DMS53 treated with DMSO at 0.1 percent for 48 hours (cell line): ENCODE measurements around the gene PTCSC3.

ENCODE experiments used
- DNase-seq: peaks from one replicate; lab custom pipeline; 2025; ENCODE audit not compliant: unreplicated experiment; lab: John Stamatoyannopoulos, UW

PTCSC3 gene

DNA sequence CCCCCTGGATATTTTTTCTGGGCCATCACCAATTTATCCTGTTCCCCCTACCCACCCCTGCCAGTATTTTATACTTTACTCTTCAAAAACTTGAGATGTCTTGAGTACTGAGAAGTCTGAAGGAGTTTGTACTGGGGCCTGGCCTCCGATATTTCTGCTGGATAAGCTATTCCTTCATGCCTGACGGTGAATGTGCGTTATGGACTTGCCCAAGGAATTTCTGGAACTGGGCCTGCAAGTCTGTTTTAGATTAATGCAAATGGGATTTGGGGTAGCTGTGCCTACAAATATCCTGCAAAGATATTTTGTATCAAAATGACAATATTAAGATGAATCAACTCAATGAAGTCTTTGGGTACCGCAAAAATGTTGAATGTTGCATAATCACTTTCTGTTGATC, at the start of gene PTCSC3:
Gene PTCSC3 (minus strand): TSS at position 199 of the 400 bp plus-strand sequence.
- no peak for DNase-seq

- no peak for DNase-seq
Observed at GRCh38 chr14:36226164-36226563, 49.6 kb upstream of the PTCSC3 start.

- DNase-seq: no peak
Observed at GRCh38 chr14:36224176-36224575, 47.7 kb upstream of the PTCSC3 start.

DNA sequence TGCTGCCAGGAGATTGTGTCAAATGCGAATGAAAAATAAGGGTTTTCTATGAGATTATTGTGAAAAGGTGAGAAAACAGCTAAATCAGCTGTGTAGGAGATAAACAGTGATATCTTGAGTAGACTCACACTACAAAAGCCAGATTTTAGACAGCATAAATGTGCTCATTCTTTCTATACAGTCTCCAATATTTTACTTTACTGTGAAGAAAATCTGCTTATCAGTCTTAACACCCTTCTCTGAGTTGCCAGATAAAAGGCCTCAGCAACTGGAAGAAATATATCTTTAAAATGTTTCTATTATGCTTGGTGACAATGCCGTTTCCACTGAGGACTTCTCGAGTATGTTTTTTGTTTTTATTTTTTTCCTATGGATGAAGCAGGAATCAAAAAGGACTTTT, 47.0 kb upstream of the PTCSC3 start:
- no peak for DNase-seq

DNA sequence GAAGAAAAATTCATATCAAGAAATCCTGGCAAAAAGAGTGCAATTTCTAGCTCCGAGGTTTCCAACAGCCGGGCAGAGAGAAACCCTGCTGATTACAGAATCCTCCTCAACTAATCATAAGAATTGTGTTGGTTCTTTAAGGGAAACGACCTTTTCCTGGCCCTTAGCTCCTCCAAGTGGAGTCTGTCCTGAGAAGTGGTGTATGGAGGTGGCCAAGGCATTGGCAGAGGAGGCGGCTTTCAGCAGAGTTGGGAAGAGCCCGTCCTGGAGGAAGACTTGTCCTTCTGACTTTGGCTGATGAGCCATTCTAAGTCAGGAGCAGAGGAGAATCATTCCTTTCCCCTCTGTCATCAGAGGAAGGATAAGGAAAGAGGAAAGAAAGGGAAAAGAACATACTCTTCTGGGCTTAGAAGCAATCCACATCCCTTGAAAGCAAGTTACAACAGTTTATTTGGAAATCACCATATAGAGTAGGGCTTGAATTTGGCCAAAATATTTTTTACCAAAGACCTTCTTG, 46.5 kb upstream of the PTCSC3 start:
- DNase-seq: no peak

GRCh38 chr14:36222337-36222736, 45.8 kb upstream of the PTCSC3 start:
- no peak for DNase-seq

GRCh38 chr14:36221112-36221511, 44.6 kb upstream of the PTCSC3 start:
- DNase-seq: peak; percentile 14

GRCh38 chr14:36217732-36218131, 41.2 kb upstream of the PTCSC3 start:
- DNase-seq: peak; percentile 25

GRCh38 chr14:36217027-36217426, 40.5 kb upstream of the PTCSC3 start:
- DNase-seq: no peak

DNA sequence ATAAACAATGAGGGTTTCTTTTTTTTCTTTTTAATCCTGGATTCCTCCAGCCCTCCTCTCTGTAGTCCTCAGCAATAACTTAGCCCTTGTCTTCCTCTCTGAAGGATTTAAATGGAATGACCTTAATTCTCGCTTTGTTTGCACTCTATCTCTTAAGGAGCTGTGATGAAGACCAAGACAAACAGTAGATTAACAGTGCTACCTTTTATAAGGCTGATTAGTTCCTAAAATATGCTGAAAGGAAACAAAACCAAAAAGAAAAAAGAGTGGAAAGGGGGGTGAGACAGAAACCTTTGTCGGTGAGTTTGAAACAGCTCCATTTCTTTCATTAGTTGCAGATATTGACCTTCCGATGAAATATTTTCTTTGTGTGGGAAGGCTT, 38.7 kb upstream of the PTCSC3 start:
- DNase-seq: peak; percentile 24

- peak; percentile 16 for DNase-seq
Observed at GRCh38 chr14:36214476-36215216, 38.1 kb upstream of the PTCSC3 start.

DNA sequence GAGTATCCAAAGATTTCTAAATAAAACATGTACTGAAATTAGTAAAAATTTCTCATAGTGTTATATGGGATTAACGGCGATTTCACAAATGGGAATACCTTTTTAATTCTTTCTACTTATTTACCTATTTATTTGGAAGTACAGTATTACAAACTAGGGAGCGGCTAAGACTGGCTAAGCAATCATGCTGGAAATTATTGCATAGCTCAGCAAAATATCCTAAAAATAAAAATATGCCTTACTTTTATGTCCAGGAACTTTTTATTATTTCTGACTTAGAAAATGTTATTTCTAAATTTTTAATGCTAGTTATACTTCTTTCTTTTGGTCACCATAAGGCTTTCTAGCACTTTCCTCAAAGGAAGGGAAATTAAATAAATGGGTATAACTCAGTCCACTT, 36.5 kb upstream of the PTCSC3 start:
- no peak for DNase-seq

- DNase-seq: no peak
Observed at GRCh38 chr14:36212577-36212976, 36.1 kb upstream of the PTCSC3 start.

DNA sequence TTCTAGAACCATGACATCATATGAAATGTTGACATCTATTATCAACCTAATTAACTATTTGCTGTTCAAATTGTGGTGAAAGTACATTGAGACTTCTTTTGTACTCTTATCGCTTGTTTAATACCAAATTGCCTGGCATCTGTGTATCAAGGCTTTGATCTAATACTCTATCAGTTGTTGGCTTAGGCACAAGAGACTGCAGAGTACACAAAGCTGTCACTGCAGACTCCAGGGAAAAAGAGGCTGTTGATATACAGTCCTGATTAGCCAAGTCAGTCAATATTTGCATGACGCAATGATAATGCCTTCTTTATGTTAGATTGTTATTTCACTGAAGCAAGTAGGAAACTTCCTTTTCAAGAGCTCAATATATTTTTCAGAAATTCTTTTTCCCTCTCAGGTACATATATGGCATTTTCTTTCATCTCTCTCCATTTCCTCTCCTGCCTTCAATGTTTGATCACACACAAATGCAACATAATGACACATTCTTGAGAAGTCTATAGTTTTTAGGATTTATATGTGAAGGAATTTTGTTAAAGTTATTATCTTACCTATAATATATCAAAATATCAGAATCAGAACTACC, 32.3 kb upstream of the PTCSC3 start:
- peak; percentile 97 for DNase-seq

GRCh38 chr14:36207500-36207899, 31.0 kb upstream of the PTCSC3 start:
- peak; percentile 64 for DNase-seq

DNA sequence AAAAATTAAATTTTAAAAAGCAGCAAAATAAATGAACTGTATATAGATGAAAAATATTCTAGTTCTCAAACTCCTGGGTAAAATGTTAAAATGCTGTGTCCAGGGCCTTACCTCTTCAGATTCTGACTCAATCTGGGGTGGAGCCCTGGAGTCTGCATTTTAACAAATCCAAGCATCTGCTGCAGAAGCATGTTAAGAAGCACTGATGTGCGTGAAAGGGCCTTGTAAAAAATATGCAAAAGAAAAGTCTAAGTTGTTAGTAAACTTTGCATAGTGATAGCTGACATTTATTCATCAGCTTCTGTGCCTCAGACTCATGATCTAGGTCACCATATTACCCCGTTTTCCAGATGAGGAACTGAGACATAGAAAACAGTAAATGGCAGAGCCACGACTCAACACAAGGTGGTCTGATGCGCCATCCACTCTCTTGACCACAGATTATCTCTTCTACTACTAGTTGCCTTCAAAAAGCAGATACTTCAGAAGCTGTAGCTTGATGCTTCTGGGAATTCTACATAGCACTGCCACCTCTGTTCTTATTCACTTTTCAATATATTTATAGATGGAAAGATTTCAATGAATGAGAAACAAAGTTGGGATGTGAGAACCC, 28.0 kb upstream of the PTCSC3 start:
- DNase-seq: no peak

GRCh38 chr14:36198378-36198777, 21.9 kb upstream of the PTCSC3 start:
- DNase-seq: no peak

- no peak for DNase-seq
Observed at GRCh38 chr14:36194663-36195062, 18.1 kb upstream of the PTCSC3 start.

- no peak for DNase-seq
Observed at GRCh38 chr14:36192530-36192929, 16.0 kb upstream of the PTCSC3 start.

DNA sequence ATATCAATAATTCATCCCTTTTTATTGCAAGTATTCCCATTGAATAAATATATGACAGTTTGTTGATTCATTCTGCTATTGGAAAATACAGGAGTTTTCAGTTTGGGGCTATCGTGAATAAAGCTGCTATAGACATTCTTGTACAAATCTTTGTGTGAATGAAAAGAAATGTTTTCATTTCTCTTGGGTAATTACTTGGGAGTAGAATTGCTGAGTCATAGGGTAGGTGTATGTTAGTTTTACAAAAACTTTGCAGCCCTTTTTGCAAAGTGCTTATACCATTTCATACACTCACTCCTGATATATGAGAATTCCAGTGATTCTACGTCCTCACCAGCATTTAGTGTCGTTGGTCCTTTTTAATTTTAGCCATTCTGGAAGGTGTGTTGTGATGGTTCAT, 6.9 kb upstream of the PTCSC3 start:
- no peak for DNase-seq

- no peak for DNase-seq
Observed at GRCh38 chr14:36181417-36181816, 4.9 kb upstream of the PTCSC3 start.

DNA sequence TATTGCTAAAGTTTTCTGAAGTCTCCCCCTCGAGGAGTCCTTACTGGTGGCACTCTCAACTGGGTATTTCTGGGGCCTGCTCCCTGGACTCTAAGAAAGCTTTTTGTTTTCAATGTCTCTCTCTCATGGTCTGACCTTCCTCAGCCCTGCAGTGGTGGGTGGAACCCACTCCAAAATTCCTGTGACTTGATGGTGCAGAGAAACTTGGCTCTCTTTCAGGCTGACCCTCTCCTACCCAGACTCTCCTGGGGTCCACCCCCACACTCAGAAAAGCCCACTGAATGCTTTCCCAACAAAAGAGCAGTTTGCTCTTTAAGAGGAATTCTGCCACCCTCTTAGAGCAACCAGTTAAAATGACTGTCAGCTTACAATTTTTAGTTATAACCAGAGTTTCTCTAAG, 967 bp upstream of the PTCSC3 start:
- no peak for DNase-seq
